Neural progenitor cell (in vitro differentiated cells): ENCODE data around the gene CNTRL. TPM values are rescaled to one million over a fixed set of nuclear protein-coding genes. Genes with fewer than 3 reads are reported as not detected.

Experiments
- DNase-seq: peaks from one replicate; pipeline ENCODE4 v3.0.0-alpha.2; 2016; ENCODE audit warnings: low spot score
- H2AFZ ChIP-seq: fragments of 200-600 bp; sonication (generic); replicated peaks from 2 replicates; pipeline ENCODE4 v1.6.1; 2016; ENCODE audit warnings: antibody characterized with exemption
- H3F3A ChIP-seq: fragments of 200-600 bp; sonication (generic); 2 replicates; pipeline ENCODE4 v1.6.1; 2016; ENCODE audit warnings: antibody characterized with exemption, low read depth
- H3K27ac ChIP-seq: fragments of 200-600 bp; sonication (generic); 2 replicates; pipeline ENCODE4 v1.5.1; 2016; ENCODE audit warnings: mild to moderate bottlenecking
- H3K27me3 ChIP-seq: fragments of 200-600 bp; sonication (generic); 2 replicates; pipeline ENCODE4 v1.6.1; 2016; ENCODE audit warnings: mild to moderate bottlenecking, moderate library complexity
- H3K36me3 ChIP-seq: fragments of 200-600 bp; sonication (generic); 2 replicates; pipeline ENCODE4 v1.5.1; 2016
- H3K4me1 ChIP-seq: fragments of 200-600 bp; sonication (generic); 2 replicates; pipeline ENCODE4 v1.6.1; 2016; ENCODE audit warnings: mixed run types
- H3K4me2 ChIP-seq: fragments of 200-600 bp; sonication (generic); 2 replicates; pipeline ENCODE4 v1.6.1; 2016
- H3K4me3 ChIP-seq: fragments of 200-600 bp; sonication (generic); 2 replicates; pipeline ENCODE4 v1.5.1; 2016
- H3K79me2 ChIP-seq: fragments of 200-600 bp; sonication (generic); 2 replicates; pipeline ENCODE4 v1.6.1; 2016; ENCODE audit warnings: low read depth
- H3K9ac ChIP-seq: fragments of 200-600 bp; sonication (generic); 2 replicates; pipeline ENCODE4 v1.6.1; 2016
- H3K9me3 ChIP-seq: fragments of 200-600 bp; sonication (generic); 2 replicates; pipeline ENCODE4 v1.5.1; 2016; ENCODE audit warnings: low read depth
- H4K20me1 ChIP-seq: fragments of 200-600 bp; sonication (generic); 2 replicates; pipeline ENCODE4 v1.6.1; 2016; ENCODE audit warnings: low read depth
- H3K27ac Mint-ChIP-seq: 3 replicates; pipeline ENCODE4 v1.8.0; 2021; ENCODE audit warnings: mixed read lengths
- H3K27me3 Mint-ChIP-seq: 2 replicates; pipeline ENCODE4 v1.8.0; 2022; ENCODE audit warnings: low read depth, mild to moderate bottlenecking, inconsistent platforms, moderate library complexity, mixed read lengths; ENCODE audit not compliant: insufficient read depth
- H3K36me3 Mint-ChIP-seq: 3 replicates; pipeline ENCODE4 v1.8.0; 2021; ENCODE audit warnings: mixed read lengths
- H3K4me1 Mint-ChIP-seq: 3 replicates; pipeline ENCODE4 v1.8.0; 2021; ENCODE audit warnings: mixed read lengths
- H3K4me3 Mint-ChIP-seq: 3 replicates; pipeline ENCODE4 v1.8.0; 2021; ENCODE audit warnings: mild to moderate bottlenecking, moderate library complexity, mixed read lengths
- H3K9me3 Mint-ChIP-seq: 3 replicates; pipeline ENCODE4 v1.8.0; 2020; ENCODE audit warnings: mixed read lengths
- CTCF ChIP-seq: fragments of 200-600 bp; sonication (generic); IDR thresholded peaks from 2 replicates; pipeline ENCODE4 v1.5.1; 2017; ENCODE audit warnings: antibody characterized with exemption, mild to moderate bottlenecking
- EZH2 ChIP-seq: fragments of 200-600 bp; sonication (generic); IDR thresholded peaks from 2 replicates; pipeline ENCODE4 v1.6.1; 2017; ENCODE audit warnings: antibody characterized with exemption, mild to moderate bottlenecking, moderate library complexity
- EZH2phosphoT487 ChIP-seq: fragments of 200-600 bp; sonication (generic); IDR thresholded peaks from 2 replicates; pipeline ENCODE4 v1.6.1; 2017; ENCODE audit warnings: antibody characterized with exemption
- total RNA-seq: library from RNA; depleted of rRNA; stranded (reverse); fragments of >200 nt; gene quantifications from 2 replicates; pipeline ENCODE4 v1.2.3, GENCODE V29; 2015; ENCODE audit warnings: low replicate concordance

Gene CNTRL
- total RNA-seq, 1 donor from 2014 or later = 45.4 TPM

- H3K4me3 ChIP-seq = no peak overlapping the region
- peaks cover 4% of the 10 kb centered on the region for H3K27me3 Mint-ChIP-seq
Observed at GRCh38 chr9:121071370-121071755, 3.4 kb upstream of the CNTRL start.

GRCh38 chr9:121071756-121072421, 2.9 kb upstream of the CNTRL start:
- Histone ChIP-seq H3F3A (peaks cover 34% of the 10 kb centered on the region), H3K27ac (no peak overlapping the region), H3K9me3 (no peaks in the 10 kb centered on the region), H3K27me3 (peaks cover 68% of the 10 kb centered on the region), H3K4me2 (no peak overlapping the region), H4K20me1 (no peaks in the 10 kb centered on the region), H3K4me1 (peaks cover 10% of the 10 kb centered on the region), H3K9ac (no peak overlapping the region), H2AFZ (no peak overlapping the region), H3K4me3 (no peak overlapping the region), H3K36me3 (no peaks in the 10 kb centered on the region), H3K79me2 (peaks cover 6% of the 10 kb centered on the region)
- no peak for DNase-seq
- Mint-ChIP-seq H3K4me3 (no peak overlapping the region), H3K9me3 (peaks cover 18% of the 10 kb centered on the region), H3K36me3 (peaks cover 16% of the 10 kb centered on the region), H3K27me3 (peaks cover 4% of the 10 kb centered on the region), H3K27ac (no peak overlapping the region), H3K4me1 (peaks cover 10% of the 10 kb centered on the region)
- TF ChIP-seq EZH2 (no peak), CTCF (no peak), EZH2phosphoT487 (no peak)

More at GRCh38 chr9:121071370-121071755, 3.4 kb upstream of the CNTRL start:
- no peak overlapping the region for H3K27ac ChIP-seq
- H3K9ac ChIP-seq = no peak overlapping the region
- peaks cover 6% of the 10 kb centered on the region for H3K79me2 ChIP-seq
- H3K27me3 ChIP-seq = peaks cover 68% of the 10 kb centered on the region
- no peaks in the 10 kb centered on the region for H3K36me3 ChIP-seq
- TF ChIP-seq CTCF (no peak), EZH2 (no peak)
- no peaks in the 10 kb centered on the region for H4K20me1 ChIP-seq
- Mint-ChIP-seq H3K9me3 (peaks cover 18% of the 10 kb centered on the region), H3K4me3 (no peak overlapping the region), H3K4me1 (peaks cover 8% of the 10 kb centered on the region), H3K27ac (no peak overlapping the region), H3K36me3 (peaks cover 18% of the 10 kb centered on the region)
- no peak overlapping the region for H3K4me2 ChIP-seq
- peaks cover 32% of the 10 kb centered on the region for H3F3A ChIP-seq
- DNase-seq = no peak
- peaks cover 10% of the 10 kb centered on the region for H3K4me1 ChIP-seq
- no peak overlapping the region for H2AFZ ChIP-seq
- no peaks in the 10 kb centered on the region for H3K9me3 ChIP-seq

- H2AFZ ChIP-seq = no peak overlapping the region
- peak overlapping the region; percentile 48 for H3K4me3 Mint-ChIP-seq
- no peak overlapping the region for H3K27ac ChIP-seq
- H3K9me3 Mint-ChIP-seq = peaks cover 18% of the 10 kb centered on the region
- H3K36me3 Mint-ChIP-seq = peaks cover 15% of the 10 kb centered on the region
- peaks cover 4% of the 10 kb centered on the region for H3K27me3 Mint-ChIP-seq
- H3K27ac Mint-ChIP-seq = no peak overlapping the region
- no peaks in the 10 kb centered on the region for H3K36me3 ChIP-seq
- H3K4me2 ChIP-seq = no peak overlapping the region
- H3K79me2 ChIP-seq = peaks cover 6% of the 10 kb centered on the region
- no peaks in the 10 kb centered on the region for H3K9me3 ChIP-seq
- peaks cover 10% of the 10 kb centered on the region for H3K4me1 ChIP-seq
- TF ChIP-seq EZH2phosphoT487 (no peak), CTCF (no peak), EZH2 (no peak)
- H3F3A ChIP-seq = peaks cover 34% of the 10 kb centered on the region
- peaks cover 10% of the 10 kb centered on the region for H3K4me1 Mint-ChIP-seq
- H3K27me3 ChIP-seq = peaks cover 64% of the 10 kb centered on the region
- no peaks in the 10 kb centered on the region for H4K20me1 ChIP-seq
- H3K4me3 ChIP-seq = no peak overlapping the region
- no peak for DNase-seq
- no peak overlapping the region for H3K9ac ChIP-seq
Observed at GRCh38 chr9:121073038-121073437, 1.7 kb upstream of the CNTRL start.
